GM12801 (cell line): ENCODE data around the gene CCDC70.

Source experiments
- CTCF ChIP-seq: IDR thresholded peaks from one replicate; pipeline ENCODE4 v1.5.1; 2011; ENCODE audit warnings: control low read depth; ENCODE audit not compliant: insufficient read length; ENCODE audit errors: extremely low read depth

The CCDC70 gene

DNA sequence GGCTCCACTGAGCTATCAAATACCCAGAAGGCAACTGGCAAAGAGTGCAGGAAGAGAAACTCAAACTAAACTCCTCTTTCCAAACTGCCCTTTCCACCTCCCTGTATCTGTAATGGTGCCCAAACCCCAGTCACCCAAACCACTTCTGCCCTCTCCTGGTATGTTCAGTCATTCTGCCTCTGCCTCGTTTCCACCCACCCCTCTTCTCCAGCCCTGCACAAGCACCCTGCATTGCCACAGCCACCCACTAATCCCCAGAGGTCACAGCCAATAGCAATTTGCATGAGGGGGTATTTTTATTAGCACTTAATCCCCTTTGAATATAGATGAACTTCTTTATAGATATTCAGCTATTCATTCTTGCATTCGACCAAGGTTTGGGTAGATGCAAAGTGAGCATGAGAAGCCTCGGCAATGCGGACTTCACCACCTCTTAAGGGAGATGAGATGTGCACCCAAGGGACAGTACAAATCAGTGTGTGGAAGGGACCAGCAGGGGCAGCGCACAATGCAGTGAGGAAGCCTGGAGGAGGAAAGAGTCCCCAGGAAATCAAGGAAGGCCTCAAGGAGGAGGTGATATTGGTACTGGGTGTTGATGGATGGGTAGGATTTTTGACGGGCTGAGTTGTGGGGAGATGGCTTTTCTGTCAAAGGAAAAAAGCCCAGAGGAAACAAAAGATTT lies 29.2 kb upstream of the CCDC70 start:
- no peak for TF ChIP-seq CTCF

DNA sequence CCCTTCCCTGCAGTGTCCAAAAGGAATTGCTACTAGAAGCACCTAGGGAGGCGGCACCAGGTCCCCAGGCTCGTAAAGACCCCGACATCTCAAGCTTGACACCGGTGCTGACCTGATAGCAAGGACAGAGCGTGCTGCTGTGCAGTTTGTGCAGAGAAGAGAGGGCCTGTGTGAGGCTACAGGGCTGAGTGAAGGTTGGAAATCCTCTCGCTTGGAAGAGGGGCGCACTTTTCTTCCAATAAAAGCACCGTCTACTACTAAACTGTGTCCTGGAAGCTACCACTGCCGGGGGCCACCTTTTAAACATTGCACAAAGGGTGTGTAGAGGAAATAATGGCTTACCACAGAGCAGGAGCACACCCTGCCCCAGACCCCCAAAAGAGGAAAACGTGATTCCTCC lies 27.8 kb upstream of the CCDC70 start:
- TF ChIP-seq CTCF: no peak

DNA sequence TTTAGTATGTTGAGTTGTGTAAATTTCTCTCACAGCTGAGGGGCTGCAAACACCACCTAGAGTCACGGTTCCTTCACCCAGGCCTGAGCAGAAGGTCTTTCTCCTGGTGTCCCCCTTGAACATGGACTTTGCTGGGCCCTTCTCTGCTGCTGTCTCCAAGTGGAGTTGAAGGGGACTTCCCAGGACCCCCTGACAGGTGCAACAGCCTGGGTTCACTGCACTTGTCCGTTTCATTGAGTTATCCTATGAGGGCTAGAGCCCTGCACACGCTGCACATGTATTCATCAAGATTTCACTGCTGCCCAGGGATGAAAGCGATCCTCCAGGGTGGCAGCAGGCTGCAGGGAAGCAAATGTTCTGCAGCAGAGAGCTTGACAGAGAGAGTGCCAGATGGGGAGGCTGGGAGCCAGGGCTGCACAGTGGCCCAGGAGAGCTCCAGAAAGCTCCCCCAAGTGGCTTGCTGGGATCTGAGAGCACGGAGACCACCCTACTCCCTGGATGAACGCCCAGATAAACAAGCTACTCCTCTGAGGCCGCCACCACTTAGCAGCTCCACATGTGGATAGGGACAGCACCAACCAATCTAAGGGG lies 27.1 kb upstream of the CCDC70 start:
- no peak for TF ChIP-seq CTCF

DNA sequence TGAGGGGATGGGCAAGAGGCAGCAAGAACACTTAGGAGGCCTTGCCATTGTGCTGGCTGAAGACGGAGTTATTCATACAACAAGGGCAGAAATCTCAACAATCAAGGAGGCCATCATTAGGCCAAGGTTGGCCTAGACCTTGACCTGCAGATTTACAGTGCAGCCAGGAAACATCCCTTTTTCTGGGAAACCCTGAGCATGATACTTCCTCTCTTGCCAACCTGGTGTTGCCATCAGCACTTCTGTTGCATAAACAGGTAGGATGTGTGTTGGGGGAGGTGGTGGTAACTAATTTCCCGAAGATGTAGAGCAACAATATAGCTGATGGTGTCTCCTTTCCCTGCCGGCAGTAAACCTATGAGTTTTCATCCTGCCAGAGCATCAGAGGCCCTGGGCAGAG lies 24.8 kb upstream of the CCDC70 start:
- no peak for TF ChIP-seq CTCF

- no peak for TF ChIP-seq CTCF
Measured at GRCh38 chr13:51838240-51838846, 23.4 kb upstream of the CCDC70 start.

DNA sequence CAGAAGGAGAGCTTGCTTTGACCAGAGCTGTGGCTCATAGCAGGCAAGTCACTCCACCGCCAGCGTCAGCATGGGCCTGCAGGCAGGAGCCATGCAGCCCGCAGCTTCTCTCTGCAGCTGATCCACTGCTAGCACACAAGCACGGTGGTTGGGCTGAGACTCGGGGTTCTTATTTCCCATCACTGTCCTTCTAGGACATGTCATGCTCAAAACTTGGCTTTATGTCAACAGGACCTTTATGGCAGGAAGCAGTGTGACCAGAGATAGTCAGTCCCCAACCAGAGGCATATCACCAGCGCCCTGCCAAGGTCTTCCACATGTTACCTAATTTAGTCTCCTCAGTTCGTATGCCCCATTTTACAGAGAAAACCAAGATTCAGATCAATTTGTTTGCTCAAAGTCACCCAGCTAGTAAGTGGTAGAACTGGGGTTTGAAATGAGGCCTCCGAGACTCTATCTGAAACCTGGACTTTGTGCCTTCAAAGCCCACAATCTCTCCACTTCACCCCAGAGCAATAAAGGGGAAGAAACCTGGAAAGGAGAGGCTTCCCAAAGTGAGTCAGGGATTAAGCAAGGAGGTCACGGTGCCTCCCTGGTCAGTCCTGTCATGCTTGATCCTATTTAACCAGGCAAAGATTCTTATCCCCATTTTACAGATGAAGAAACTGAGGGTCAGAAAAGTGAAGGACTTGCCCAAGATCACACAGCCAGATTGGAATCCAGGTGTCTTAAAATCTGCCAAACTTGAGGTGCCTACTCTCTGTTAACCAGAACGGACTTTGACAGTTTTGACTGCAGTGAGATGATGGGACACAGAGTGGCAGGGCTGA lies 21.8 kb upstream of the CCDC70 start:
- no peak for TF ChIP-seq CTCF

GRCh38 chr13:51840917-51841316 lies 20.9 kb upstream of the CCDC70 start:
- TF ChIP-seq CTCF: no peak
